ENCODE results near the gene SLC6A6. TPM values are rescaled to one million over a fixed set of nuclear protein-coding genes. Genes with fewer than 3 reads are reported as not detected.

Gene SLC6A6
- polyA plus RNA-seq, 1 of the 3 experiments (the other 2 are of a cell fraction), result 19.1 TPM

DNA sequence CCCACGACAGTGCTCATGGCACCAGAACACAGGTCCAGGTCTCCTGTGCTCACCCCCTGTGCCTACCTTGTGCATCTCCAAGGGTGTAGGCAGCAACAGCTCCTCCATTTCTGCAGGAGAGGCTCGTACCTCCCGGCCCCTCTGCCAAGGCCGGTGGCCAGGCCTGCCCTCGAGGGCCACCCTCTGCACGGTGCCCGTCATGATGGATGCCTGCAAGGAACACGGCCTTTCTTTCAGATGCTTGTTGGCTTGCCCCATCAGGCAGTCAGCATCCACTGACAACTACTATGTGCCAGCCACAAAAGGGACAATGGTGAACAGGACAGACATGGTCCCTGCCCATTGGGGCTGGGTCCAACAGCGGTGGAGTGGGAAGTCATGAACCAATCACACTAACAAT, 93.9 kb downstream of the SLC6A6 start:
- 64% methylated on average over 8 of the region's 9 CpGs for WGBS (ENCODE audit: low lambda C conversion rate)

More for the DNA sequence above, 93.9 kb downstream of the SLC6A6 start:
- Histone ChIP-seq H3K27ac (ENCODE audit: low read depth in 2 of 2, low read length in 1 of 2) (no peak overlapping the region), H3K9me3 (0 out of 2 replicates have a peak, but pooled peaks cover under 1% of the 10 kb centered on the region), H3K4me3 (ENCODE audit: low read depth in 2 of 2, low read length in 1 of 2) (no peak overlapping the region), H3F3A (replicated peaks; ENCODE audit: insufficient read depth) (no peaks in the 10 kb centered on the region), H3K4me1 (ENCODE audit: control insufficient read depth in 1 of 2, insufficient read depth in 2 of 2, low read depth in 1 of 2, low read length in 1 of 2) (no peaks in the 10 kb centered on the region), H3K4me2 (no peak overlapping the region), H3K9ac (no peak overlapping the region), H3K79me2 (ENCODE audit: insufficient read depth) (no peaks in the 10 kb centered on the region), H3K36me3 (replicated peaks in 1 of 2; ENCODE audit: control insufficient read depth in 1 of 2, insufficient read depth in 2 of 2, low read length in 1 of 2) (no peaks in the 10 kb centered on the region), H2AFZ (ENCODE audit: low read depth) (no peak overlapping the region), H4K20me1 (ENCODE audit: insufficient read depth) (no peaks in the 10 kb centered on the region), H3K27me3 (ENCODE audit: insufficient read depth) (no peaks in the 10 kb centered on the region; the same call in 1 of the 2 replicates), H3K9me2 (no peaks in the 10 kb centered on the region)
- POLR2A ChIA-PET, result no interaction called here
- no peak for TF ChIP-seq TEAD4 (IDR thresholded peaks at IDR 0.05; ENCODE audit: borderline replicate concordance, insufficient read depth)
- no peak for TF ChIP-seq YY1 (IDR thresholded peaks at IDR 0.05; ENCODE audit: low read depth)
- TF ChIP-seq, protein P1, sequence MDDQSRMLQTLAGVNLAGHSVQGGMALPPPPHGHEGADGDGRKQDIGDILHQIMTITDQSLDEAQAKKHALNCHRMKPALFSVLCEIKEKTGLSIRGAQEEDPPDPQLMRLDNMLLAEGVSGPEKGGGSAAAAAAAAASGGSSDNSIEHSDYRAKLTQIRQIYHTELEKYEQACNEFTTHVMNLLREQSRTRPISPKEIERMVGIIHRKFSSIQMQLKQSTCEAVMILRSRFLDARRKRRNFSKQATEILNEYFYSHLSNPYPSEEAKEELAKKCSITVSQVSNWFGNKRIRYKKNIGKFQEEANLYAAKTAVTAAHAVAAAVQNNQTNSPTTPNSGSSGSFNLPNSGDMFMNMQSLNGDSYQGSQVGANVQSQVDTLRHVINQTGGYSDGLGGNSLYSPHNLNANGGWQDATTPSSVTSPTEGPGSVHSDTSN (IDR thresholded peaks at IDR 0.05), result no peak
- TF ChIP-seq CTCF (IDR thresholded peaks at IDR 0.05), result no peak
- TF ChIP-seq, protein P2, sequence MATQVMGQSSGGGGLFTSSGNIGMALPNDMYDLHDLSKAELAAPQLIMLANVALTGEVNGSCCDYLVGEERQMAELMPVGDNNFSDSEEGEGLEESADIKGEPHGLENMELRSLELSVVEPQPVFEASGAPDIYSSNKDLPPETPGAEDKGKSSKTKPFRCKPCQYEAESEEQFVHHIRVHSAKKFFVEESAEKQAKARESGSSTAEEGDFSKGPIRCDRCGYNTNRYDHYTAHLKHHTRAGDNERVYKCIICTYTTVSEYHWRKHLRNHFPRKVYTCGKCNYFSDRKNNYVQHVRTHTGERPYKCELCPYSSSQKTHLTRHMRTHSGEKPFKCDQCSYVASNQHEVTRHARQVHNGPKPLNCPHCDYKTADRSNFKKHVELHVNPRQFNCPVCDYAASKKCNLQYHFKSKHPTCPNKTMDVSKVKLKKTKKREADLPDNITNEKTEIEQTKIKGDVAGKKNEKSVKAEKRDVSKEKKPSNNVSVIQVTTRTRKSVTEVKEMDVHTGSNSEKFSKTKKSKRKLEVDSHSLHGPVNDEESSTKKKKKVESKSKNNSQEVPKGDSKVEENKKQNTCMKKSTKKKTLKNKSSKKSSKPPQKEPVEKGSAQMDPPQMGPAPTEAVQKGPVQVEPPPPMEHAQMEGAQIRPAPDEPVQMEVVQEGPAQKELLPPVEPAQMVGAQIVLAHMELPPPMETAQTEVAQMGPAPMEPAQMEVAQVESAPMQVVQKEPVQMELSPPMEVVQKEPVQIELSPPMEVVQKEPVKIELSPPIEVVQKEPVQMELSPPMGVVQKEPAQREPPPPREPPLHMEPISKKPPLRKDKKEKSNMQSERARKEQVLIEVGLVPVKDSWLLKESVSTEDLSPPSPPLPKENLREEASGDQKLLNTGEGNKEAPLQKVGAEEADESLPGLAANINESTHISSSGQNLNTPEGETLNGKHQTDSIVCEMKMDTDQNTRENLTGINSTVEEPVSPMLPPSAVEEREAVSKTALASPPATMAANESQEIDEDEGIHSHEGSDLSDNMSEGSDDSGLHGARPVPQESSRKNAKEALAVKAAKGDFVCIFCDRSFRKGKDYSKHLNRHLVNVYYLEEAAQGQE (IDR thresholded peaks at IDR 0.05; ENCODE audit: low read depth, low read length), result no peak
- TF ChIP-seq JUND (IDR thresholded peaks at IDR 0.05), result no peak
- no peak for TF ChIP-seq NRF1 (IDR thresholded peaks at IDR 0.05; ENCODE audit: low read depth, low read length)
- TF ChIP-seq, protein P3, sequence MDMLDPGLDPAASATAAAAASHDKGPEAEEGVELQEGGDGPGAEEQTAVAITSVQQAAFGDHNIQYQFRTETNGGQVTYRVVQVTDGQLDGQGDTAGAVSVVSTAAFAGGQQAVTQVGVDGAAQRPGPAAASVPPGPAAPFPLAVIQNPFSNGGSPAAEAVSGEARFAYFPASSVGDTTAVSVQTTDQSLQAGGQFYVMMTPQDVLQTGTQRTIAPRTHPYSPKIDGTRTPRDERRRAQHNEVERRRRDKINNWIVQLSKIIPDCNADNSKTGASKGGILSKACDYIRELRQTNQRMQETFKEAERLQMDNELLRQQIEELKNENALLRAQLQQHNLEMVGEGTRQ (IDR thresholded peaks at IDR 0.05; ENCODE audit: borderline replicate concordance, low read depth, low read length), result no peak
- no peak for TF ChIP-seq TCF12 (IDR thresholded peaks at IDR 0.05)
- TF ChIP-seq, protein P4, sequence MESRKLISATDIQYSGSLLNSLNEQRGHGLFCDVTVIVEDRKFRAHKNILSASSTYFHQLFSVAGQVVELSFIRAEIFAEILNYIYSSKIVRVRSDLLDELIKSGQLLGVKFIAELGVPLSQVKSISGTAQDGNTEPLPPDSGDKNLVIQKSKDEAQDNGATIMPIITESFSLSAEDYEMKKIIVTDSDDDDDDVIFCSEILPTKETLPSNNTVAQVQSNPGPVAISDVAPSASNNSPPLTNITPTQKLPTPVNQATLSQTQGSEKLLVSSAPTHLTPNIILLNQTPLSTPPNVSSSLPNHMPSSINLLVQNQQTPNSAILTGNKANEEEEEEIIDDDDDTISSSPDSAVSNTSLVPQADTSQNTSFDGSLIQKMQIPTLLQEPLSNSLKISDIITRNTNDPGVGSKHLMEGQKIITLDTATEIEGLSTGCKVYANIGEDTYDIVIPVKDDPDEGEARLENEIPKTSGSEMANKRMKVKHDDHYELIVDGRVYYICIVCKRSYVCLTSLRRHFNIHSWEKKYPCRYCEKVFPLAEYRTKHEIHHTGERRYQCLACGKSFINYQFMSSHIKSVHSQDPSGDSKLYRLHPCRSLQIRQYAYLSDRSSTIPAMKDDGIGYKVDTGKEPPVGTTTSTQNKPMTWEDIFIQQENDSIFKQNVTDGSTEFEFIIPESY (IDR thresholded peaks at IDR 0.05; ENCODE audit: borderline replicate concordance, low read depth), result no peak
- CTCF ChIA-PET, result interaction anchor here (1.6 kb wide), 1 partner anchor 52 kb away, joined by 8 read pairs; no protein-coding TSS in a partner anchor
- no peak for DNase-seq

All from SK-N-SH (cell line).